Loucy (cell line): Measurements from ENCODE around the gene CDH15.

Experiments used
- H2AFZ ChIP-seq: fragments of 200-600 bp; sonication (generic); 2 replicates; pipeline ENCODE4 v1.6.0; 2016; ENCODE audit warnings: antibody characterized with exemption, mild to moderate bottlenecking, low read length, moderate library complexity
- H3F3A ChIP-seq: fragments of 200-600 bp; 2 replicates; pipeline ENCODE4 v1.6.0; 2016; ENCODE audit warnings: antibody characterized with exemption, low read depth, mild to moderate bottlenecking
- H3K27me3 ChIP-seq: fragments of 200-600 bp; sonication (generic); 2 replicates; pipeline ENCODE4 v1.6.1; 2014; ENCODE audit warnings: low read length, mild to moderate bottlenecking; ENCODE audit not compliant: insufficient read depth, poor library complexity, severe bottlenecking
- H3K36me3 ChIP-seq: fragments of 200-600 bp; sonication (generic); 2 replicates; pipeline ENCODE4 v1.6.1; 2016; ENCODE audit warnings: low read length; ENCODE audit not compliant: insufficient read depth
- H3K4me1 ChIP-seq: fragments of 200-600 bp; sonication (generic); 2 replicates; pipeline ENCODE4 v1.5.1; 2014; ENCODE audit warnings: low read length, mild to moderate bottlenecking; ENCODE audit not compliant: insufficient read depth, poor library complexity, severe bottlenecking
- H3K4me2 ChIP-seq: fragments of 200-600 bp; sonication (generic); 2 replicates; pipeline ENCODE4 v1.6.0; 2014; ENCODE audit warnings: antibody characterized with exemption, low read length, low read depth, mild to moderate bottlenecking; ENCODE audit not compliant: poor library complexity, severe bottlenecking
- H3K4me3 ChIP-seq: fragments of 200-600 bp; sonication (generic); 2 replicates; pipeline ENCODE4 v1.5.1; 2014; ENCODE audit warnings: low read length, mild to moderate bottlenecking, mixed read lengths; ENCODE audit not compliant: poor library complexity, severe bottlenecking
- H3K79me2 ChIP-seq: fragments of 200-600 bp; sonication (generic); 2 replicates; pipeline ENCODE4 v1.6.1; 2014; ENCODE audit warnings: low read length; ENCODE audit not compliant: insufficient read depth
- H3K9ac ChIP-seq: fragments of 200-600 bp; sonication (generic); 2 replicates; pipeline ENCODE4 v1.6.0; 2014; ENCODE audit warnings: mild to moderate bottlenecking, low read depth, low read length, moderate library complexity; ENCODE audit not compliant: poor library complexity, severe bottlenecking
- H3K9me2 ChIP-seq: fragments of 200-600 bp; sonication (generic); replicated peaks from 2 replicates; pipeline ENCODE4 v1.6.1; 2016; ENCODE audit warnings: low read depth, low read length, mixed read lengths
- H3K9me3 ChIP-seq: fragments of 200-600 bp; sonication (generic); 2 replicates; pipeline ENCODE4 v1.6.1; 2014; ENCODE audit warnings: mild to moderate bottlenecking, antibody characterized with exemption, low read length, low read depth; ENCODE audit not compliant: insufficient read depth
- H4K20me1 ChIP-seq: fragments of 200-600 bp; sonication (generic); 2 replicates; pipeline ENCODE4 v1.6.0; 2014; ENCODE audit warnings: antibody characterized with exemption, low read length, mild to moderate bottlenecking; ENCODE audit not compliant: insufficient read depth, poor library complexity, severe bottlenecking
- EZH2phosphoT487 ChIP-seq: fragments of 200-600 bp; IDR thresholded peaks from 2 replicates; pipeline ENCODE4 v1.6.1; 2018; ENCODE audit warnings: antibody characterized with exemption, mild to moderate bottlenecking, moderate library complexity, borderline replicate concordance
- TF ChIP-seq, protein P1 (sequence below): fragments of 200-600 bp; sonication (generic); conservative IDR thresholded peaks from 2 replicates; pipeline ENCODE4 v1.5.1; 2014; ENCODE audit warnings: mild to moderate bottlenecking, antibody characterized with exemption, low read length

The CDH15 gene

DNA sequence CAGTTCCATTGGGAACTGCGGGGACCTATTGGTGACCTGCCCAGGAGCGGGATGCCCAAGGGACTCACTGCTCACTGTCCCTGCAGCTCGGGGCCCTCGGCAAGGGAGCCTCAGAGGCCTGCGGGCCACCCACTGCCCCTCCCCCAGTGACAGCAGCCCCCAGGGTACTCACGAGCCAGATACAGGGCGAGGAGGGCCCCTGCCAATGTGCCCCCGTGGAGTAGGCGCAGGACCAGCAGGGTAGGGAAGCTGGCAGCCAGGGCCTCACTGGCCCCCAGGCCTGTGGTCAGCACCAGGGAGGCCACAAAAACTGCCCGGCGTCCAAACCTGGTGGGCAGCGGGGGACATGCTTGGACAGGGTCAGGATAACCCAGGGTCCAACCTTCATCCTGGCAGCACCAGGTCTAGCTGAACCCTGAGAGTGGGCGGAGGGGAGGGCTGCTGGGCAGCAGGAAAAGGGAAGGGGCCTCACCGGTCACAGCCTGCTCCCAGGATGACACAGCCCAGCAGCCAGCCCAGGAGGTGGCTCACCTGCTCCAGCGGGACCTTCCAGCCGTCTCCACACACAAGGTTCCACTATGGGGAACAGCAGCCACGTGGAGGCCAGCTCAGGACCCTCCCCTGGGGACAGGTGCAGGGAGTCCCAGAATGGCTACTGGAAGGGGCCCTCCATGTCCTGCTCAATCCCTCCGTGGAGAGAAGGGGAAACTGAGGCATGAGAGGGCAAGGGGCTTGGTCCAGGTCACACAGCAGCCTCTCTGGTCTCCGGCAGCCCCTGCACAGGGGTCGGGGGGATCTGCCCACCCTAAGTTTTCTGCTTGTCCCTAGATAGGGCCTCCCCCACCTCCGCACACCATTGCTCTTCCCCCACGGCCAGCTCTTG lies 27.9 kb downstream of the CDH15 start:
- no peak overlapping the region for H3K4me3 ChIP-seq
- H3K9ac ChIP-seq, result no peak overlapping the region
- H4K20me1 ChIP-seq, result no peaks in the 10 kb centered on the region
- H3K9me2 ChIP-seq, result no peaks in the 10 kb centered on the region
- no peaks in the 10 kb centered on the region for H3K4me1 ChIP-seq
- no peaks in the 10 kb centered on the region for H3K9me3 ChIP-seq
- H3K27me3 ChIP-seq, result no peaks in the 10 kb centered on the region
- no peak overlapping the region for H3K4me2 ChIP-seq
- no peaks in the 10 kb centered on the region for H3K79me2 ChIP-seq
- H3F3A ChIP-seq, result no peaks in the 10 kb centered on the region
- no peak overlapping the region for H2AFZ ChIP-seq
- H3K36me3 ChIP-seq, result no peaks in the 10 kb centered on the region
- TF ChIP-seq EZH2phosphoT487, result no peak
- TF ChIP-seq, protein P1, sequence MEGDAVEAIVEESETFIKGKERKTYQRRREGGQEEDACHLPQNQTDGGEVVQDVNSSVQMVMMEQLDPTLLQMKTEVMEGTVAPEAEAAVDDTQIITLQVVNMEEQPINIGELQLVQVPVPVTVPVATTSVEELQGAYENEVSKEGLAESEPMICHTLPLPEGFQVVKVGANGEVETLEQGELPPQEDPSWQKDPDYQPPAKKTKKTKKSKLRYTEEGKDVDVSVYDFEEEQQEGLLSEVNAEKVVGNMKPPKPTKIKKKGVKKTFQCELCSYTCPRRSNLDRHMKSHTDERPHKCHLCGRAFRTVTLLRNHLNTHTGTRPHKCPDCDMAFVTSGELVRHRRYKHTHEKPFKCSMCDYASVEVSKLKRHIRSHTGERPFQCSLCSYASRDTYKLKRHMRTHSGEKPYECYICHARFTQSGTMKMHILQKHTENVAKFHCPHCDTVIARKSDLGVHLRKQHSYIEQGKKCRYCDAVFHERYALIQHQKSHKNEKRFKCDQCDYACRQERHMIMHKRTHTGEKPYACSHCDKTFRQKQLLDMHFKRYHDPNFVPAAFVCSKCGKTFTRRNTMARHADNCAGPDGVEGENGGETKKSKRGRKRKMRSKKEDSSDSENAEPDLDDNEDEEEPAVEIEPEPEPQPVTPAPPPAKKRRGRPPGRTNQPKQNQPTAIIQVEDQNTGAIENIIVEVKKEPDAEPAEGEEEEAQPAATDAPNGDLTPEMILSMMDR, result no peak

DNA sequence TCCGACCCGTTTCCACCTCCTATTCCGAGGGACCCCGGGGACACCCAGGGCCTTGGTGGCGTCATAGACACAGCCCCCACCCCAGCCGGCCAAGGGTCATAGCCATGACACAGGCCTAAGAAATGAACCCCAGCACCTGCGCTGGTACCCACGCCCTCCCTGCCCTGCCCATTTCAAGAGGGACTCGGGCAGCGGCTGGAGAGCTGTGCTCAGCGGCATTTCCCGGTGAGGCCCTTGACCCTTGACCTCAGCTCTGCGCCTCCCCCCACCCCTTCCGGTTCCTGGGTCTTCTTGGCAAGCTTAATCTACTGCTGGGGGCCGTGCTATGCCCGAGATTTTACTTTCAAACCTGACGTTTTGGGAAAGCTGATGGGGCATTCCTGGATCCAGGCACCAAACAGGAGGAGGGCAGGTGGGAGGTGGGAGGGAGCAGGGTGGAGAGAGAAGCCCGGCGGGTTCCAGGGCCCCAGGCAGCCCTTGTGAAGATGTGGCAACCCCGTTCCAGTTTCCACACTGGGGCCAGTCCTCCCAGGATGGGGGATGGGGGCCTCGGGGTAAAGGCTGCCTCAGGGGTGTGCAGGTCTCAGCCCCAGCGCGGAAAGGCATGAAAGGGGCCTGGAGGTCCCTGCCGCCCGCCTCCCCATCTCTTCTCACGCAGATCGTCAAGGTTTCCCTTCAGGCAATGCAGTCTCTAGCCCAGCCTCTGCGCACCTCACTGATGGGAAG lies 28.7 kb downstream of the CDH15 start, which contains the start of gene SLC22A31:
TSS of gene SLC22A31 (minus strand) at position 414 of the 726 bp plus-strand sequence. CDS start at position 378, 36 bp downstream.
- no peak within 1 kb of the TSS for H3K4me3 ChIP-seq
- no peaks in the 10 kb centered on the region for H4K20me1 ChIP-seq
- H3K9me3 ChIP-seq, result no peaks in the 10 kb centered on the region
- H3K36me3 ChIP-seq, result no peaks in the 10 kb centered on the region
- H3F3A ChIP-seq, result no peaks in the 10 kb centered on the region
- H3K27me3 ChIP-seq, result no peaks in the 10 kb centered on the region
- TF ChIP-seq, protein P1, result no peak
- TF ChIP-seq EZH2phosphoT487, result no peak
- no peaks in the 10 kb centered on the region for H3K9me2 ChIP-seq
- no peak within 1 kb of the TSS for H2AFZ ChIP-seq
- no peaks in the 10 kb centered on the region for H3K79me2 ChIP-seq
- no peak within 1 kb of the TSS for H3K4me2 ChIP-seq
- no peaks in the 10 kb centered on the region for H3K4me1 ChIP-seq
- no peak within 1 kb of the TSS for H3K9ac ChIP-seq

DNA sequence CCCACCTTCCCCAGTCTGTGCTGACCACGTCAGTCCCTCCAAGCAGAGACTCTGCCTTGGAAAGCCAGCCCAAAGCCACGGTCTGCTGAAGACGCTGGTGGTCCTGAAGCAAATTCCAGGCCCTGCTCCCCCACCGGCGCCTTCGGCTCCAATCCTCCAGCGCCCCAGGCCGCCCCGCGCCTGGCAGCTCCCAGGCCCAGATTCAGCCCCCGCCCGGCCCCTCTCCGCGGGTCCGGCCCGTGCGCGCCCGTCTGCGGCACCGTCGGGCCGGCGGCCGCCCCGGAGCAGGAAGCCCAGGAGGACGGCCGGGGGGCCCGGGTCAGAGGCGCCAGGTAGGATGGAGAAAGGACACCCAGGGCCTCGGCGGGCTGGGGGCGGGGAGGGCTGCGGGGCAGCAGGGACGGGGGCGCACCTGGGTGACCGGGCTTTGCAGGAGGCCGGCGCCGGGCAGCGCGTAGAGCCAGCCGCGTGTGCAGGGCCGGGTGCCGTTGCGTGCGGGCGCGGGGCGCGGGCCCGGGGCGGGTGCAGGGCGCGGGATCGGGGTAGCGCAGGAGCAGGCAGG lies 29.4 kb downstream of the CDH15 start:
- Histone ChIP-seq H3K4me1 (no peaks in the 10 kb centered on the region), H2AFZ (no peak overlapping the region), H3F3A (no peaks in the 10 kb centered on the region), H3K79me2 (no peaks in the 10 kb centered on the region), H3K9me3 (no peaks in the 10 kb centered on the region), H3K4me2 (no peak overlapping the region), H3K36me3 (no peaks in the 10 kb centered on the region), H3K4me3 (no peak overlapping the region), H3K9ac (no peak overlapping the region), H4K20me1 (no peaks in the 10 kb centered on the region), H3K27me3 (no peaks in the 10 kb centered on the region), H3K9me2 (no peaks in the 10 kb centered on the region)
- TF ChIP-seq EZH2phosphoT487, result no peak
- TF ChIP-seq, protein P1, result no peak
